RWPE2 (cell line): ENCODE data around the gene TSC2.

Experiments
- ATAC-seq: fragments of 200-7000 bp; cut with Tn5 transposase; 3 replicates; pipeline ENCODE4 v1.9.1; 2021; ENCODE audit warnings: low read depth
- DNase-seq: peaks from one replicate; pipeline ENCODE4 v3.0.0-alpha.2; 2020; ENCODE audit warnings: low spot score
- H3K27ac ChIP-seq: fragments of 450-650 bp; 2 replicates; pipeline ENCODE4 v1.5.1; 2017; ENCODE audit warnings: mild to moderate bottlenecking; ENCODE audit not compliant: poor library complexity, severe bottlenecking
- H3K27me3 ChIP-seq: fragments of 250-450 bp; sonication (Bioruptor Pico); 2 replicates; pipeline ENCODE4 v1.5.1; 2021; ENCODE audit warnings: mild to moderate bottlenecking, moderate library complexity; ENCODE audit not compliant: insufficient read depth, poor library complexity, severe bottlenecking
- H3K36me3 ChIP-seq: fragments of 250-450 bp; sonication (Bioruptor Pico); 2 replicates; pipeline ENCODE4 v1.5.1; 2020; ENCODE audit warnings: low read depth, mild to moderate bottlenecking, moderate library complexity
- H3K4me1 ChIP-seq: fragments of 250-450 bp; sonication (Bioruptor Pico); 2 replicates; pipeline ENCODE4 v1.5.1; 2021; ENCODE audit warnings: mild to moderate bottlenecking, moderate library complexity; ENCODE audit not compliant: insufficient read depth, poor library complexity, severe bottlenecking
- H3K4me3 ChIP-seq: fragments of 250-450 bp; sonication (Bioruptor Pico); 2 replicates; pipeline ENCODE4 v1.5.1; 2021; ENCODE audit warnings: mild to moderate bottlenecking, moderate library complexity; ENCODE audit not compliant: severe bottlenecking
- H3K9me3 ChIP-seq: fragments of 250-450 bp; sonication (Bioruptor Pico); 2 replicates; pipeline ENCODE4 v1.5.1; 2021; ENCODE audit warnings: mild to moderate bottlenecking, moderate library complexity; ENCODE audit not compliant: severe bottlenecking
- CTCF ChIP-seq: fragments of 450-650 bp; IDR thresholded peaks from one replicate; pipeline ENCODE4 v1.5.1; 2017; ENCODE audit warnings: mild to moderate bottlenecking, moderate library complexity; ENCODE audit not compliant: poor library complexity, severe bottlenecking

Gene TSC2

DNA sequence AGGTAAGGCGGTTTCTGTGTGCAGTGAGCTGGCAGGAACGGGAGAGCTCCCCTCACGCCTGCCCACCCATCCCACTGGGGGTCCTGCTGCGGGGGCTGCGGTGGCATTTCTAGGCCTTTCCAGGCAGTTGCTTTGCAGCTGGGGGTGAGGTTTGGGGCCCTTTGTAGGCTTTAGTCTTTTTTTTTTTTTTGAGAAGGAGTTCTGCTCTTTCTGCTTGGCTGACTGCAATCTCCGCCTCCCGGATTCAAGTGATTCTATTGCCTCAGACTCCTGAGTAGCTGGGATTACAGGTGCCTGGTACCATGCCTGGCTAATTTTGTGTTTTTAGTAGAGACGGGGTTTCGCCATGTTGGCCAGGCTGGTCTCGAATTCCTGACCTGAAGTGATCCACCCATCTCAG, 11.1 kb downstream of the TSC2 start:
- H3K27me3 ChIP-seq: no peaks in the 10 kb centered on the region
- DNase-seq (no peak), ATAC-seq (no peak)
- peaks cover 19% of the 10 kb centered on the region for H3K36me3 ChIP-seq
- no peaks in the 10 kb centered on the region for H3K4me1 ChIP-seq
- H3K27ac ChIP-seq: no peak overlapping the region
- TF ChIP-seq CTCF: no peak
- no peak overlapping the region for H3K4me3 ChIP-seq
- H3K9me3 ChIP-seq: no peaks in the 10 kb centered on the region

DNA sequence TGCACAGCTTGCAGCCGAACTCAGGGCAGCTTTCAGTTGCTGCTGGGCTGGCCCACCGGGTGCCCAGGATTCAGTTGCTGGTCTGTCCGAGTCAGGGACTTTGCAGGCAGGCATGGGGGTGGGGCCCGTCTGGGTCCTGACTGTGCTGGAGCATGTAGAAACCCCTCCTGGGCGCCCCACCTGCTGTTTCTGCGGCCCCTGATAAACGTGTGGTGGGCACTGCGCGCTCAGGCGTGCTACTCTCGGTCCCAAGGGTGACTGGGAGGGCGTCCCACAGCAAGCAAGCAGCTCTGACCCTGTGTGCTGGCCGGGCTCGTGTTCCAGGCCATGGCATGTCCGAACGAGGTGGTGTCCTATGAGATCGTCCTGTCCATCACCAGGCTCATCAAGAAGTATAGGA, 12.6 kb downstream of the TSC2 start:
- no peak for DNase-seq
- Histone ChIP-seq H3K9me3 (no peaks in the 10 kb centered on the region), H3K27ac (no peak overlapping the region), H3K4me3 (no peak overlapping the region), H3K36me3 (peaks cover 14% of the 10 kb centered on the region), H3K4me1 (no peaks in the 10 kb centered on the region), H3K27me3 (no peaks in the 10 kb centered on the region)
- no peak for TF ChIP-seq CTCF
- no peak for ATAC-seq

DNA sequence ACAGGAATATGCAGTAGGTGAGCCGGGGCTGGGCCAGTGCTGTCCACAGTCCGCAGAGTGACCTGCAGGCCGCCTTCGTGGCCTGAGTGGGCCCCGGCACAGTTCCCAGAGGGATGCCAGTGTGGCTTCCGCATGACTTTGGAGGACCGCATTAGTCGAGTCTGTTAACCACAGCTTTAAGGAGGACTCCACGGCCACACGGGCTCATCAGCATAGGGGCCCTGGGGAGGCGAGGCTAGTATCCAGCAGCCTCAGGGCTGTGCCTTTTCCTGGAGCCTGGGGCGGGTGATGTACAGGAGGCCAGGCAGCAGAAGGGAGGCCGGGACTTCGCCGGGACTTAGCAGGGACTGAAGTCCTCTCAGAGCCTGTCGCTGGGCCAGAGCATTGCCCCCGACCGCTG, 13.2 kb downstream of the TSC2 start:
- H3K4me3 ChIP-seq: no peak overlapping the region
- H3K27me3 ChIP-seq: no peaks in the 10 kb centered on the region
- no peak for TF ChIP-seq CTCF
- H3K36me3 ChIP-seq: peaks cover 19% of the 10 kb centered on the region
- H3K9me3 ChIP-seq: no peaks in the 10 kb centered on the region
- no peaks in the 10 kb centered on the region for H3K4me1 ChIP-seq
- H3K27ac ChIP-seq: no peak overlapping the region
- no peak for DNase-seq
- no peak for ATAC-seq

- H3K4me1 ChIP-seq: no peaks in the 10 kb centered on the region
- peaks cover 23% of the 10 kb centered on the region for H3K36me3 ChIP-seq
- no peak overlapping the region for H3K27ac ChIP-seq
- no peaks in the 10 kb centered on the region for H3K27me3 ChIP-seq
- no peak overlapping the region for H3K4me3 ChIP-seq
- TF ChIP-seq CTCF: no peak
- H3K9me3 ChIP-seq: no peaks in the 10 kb centered on the region
- no peak for ATAC-seq
- no peak for DNase-seq
Measured at GRCh38 chr16:2061526-2061925, 13.7 kb downstream of the TSC2 start.

DNA sequence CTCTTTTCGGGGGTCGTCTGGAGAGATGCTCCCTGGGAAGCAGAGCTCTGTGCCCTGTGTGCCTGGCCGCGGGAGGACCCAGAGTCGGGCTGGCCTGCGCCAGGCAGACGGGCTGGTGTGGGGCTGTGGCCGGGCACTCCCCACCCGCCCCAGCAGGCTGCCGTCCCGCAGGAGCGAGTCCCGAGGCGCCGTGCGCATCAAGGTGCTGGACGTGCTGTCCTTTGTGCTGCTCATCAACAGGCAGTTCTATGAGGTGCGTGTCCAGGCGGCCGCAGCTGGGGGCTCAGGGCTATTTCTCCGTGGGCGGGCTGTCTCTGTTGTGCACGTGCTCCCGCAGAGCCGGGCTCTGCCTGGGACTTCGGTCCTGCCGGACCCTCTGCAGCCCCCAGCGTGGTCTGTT, 15.0 kb downstream of the TSC2 start:
- H3K27me3 ChIP-seq: no peaks in the 10 kb centered on the region
- no peak overlapping the region for H3K27ac ChIP-seq
- DNase-seq: no peak
- no peak overlapping the region for H3K4me3 ChIP-seq
- no peaks in the 10 kb centered on the region for H3K4me1 ChIP-seq
- peaks cover 23% of the 10 kb centered on the region for H3K36me3 ChIP-seq
- TF ChIP-seq CTCF: no peak
- no peaks in the 10 kb centered on the region for H3K9me3 ChIP-seq
- no peak for ATAC-seq
